NCI-H2107 (cell line): Measurements from ENCODE around the gene LSM14A.
"Not testable (repeated sequence)": the region's sequence is repeated elsewhere in the genome, so short reads cannot be mapped to it uniquely, and the experiment has no call there.

Source experiments
- DNase-seq: peaks from one replicate; lab custom pipeline; 2025; lab: John Stamatoyannopoulos, UW

LSM14A gene

DNA sequence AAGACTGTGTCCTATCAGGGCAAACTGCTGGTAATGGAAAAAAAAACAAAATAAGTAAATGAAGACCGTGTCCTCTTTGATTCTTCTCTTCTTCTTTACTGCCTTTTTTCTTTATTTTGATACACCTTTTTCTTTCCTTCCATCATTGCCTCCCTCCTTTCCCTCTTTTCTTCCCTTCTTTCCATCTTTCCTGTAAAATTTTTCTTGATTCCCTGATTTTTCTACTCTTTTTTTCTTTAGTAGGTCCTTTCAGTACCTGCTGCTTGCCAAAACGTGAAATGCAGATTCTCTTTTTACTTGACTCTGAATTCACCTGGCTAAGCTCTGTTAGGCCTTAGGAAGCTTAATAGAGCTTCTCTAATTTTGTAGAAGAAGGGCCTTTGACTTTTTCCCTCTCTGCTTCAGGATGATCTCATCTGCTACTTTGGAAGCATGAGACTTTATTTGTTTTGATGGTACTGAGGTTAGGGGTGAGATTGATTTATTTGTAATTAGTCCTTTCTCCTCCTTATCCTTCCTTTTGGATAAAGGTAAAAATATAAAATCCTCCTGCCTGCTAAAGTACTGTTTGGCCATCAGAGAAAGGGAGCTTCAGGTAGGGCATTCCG is 19.2 kb downstream of the LSM14A start:
- no peak for DNase-seq

DNA sequence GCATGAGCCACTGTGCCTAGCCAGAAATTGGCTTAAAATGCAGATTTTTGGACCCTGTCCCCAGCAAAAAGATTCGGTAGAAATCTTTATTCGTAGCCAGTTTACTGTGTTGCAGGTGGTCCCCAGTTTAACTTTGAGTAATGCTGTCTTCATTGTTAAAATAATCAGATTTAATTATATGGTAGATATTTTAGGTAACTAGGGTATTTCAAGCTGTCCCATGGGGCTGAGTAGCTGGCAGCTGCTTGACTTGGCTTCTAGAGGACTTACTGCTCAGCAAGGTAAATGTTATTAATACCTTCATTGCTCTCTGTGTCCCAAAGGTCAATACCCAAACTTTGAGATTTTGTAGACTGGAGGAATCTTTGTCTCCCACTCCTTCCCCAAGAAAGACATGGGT is 21.1 kb downstream of the LSM14A start:
- no peak for DNase-seq

DNA sequence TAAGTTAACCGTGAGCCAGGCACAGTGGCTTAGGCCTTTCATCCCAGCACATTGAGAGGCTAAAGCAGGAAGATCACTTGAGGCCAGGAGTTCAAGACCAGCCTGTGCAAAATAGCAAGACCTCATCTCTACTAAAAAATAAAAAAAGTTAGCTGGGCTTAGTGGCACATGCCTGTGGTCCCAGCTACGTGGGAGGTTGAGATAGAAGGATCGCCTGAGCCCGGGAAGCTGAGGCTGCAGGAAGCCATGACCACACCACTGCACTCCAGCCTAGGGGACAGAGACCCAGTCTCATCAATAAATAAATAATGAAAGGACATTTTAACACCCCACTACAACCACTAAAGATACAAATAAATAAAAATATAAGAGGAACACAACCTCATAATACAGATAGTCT is 21.6 kb downstream of the LSM14A start:
- no peak for DNase-seq

DNA sequence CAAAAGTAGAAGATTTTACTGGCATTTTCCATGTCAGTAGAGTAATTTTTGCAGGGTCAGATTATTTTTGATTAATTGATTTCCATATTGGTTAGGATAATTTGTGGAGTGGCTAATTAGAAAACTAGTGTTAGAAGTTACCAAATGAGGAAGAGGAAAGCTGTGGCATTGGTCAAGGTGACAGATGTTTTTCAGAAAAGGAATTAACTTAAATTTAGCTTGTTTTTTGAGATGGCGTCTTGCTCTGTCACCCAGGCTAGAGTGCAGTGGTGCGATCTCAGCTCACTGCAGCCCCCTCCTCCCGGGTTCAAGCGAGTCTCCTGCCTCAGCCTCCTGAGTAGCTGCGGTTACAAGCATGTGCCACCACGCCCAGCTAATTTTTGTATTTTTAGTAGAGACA is 28.8 kb downstream of the LSM14A start:
- no peak for DNase-seq

GRCh38 chr19:34205324-34205723 is 33.0 kb downstream of the LSM14A start:
- not testable (repeated sequence) for DNase-seq

DNA sequence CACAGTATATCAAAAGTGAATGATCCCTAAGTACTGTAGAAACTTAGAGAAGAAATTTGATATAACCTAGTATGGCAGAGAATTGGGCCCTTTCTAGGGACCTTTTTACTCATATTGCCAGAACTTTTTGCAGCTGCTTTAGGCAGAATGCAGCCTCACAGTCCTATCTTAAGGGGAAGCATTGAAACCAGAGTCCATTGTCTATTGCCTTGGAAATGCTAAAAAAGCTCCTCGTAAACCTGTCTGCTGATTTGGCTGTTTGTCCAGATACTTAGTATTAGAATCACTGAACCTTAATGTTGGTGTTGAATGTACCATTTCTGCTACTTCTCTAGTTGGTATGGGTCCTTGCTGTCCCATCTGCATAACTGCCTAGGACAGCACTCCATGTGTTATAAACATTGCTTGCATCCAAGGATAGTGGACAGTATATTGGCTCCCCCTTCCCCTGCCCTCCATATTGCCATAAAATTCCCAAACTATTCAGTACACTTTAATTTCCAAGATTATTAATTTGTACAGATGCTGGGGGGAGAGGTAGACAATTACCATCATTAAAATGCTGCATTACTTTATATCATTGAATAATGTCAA is 36.1 kb downstream of the LSM14A start:
- no peak for DNase-seq

DNA sequence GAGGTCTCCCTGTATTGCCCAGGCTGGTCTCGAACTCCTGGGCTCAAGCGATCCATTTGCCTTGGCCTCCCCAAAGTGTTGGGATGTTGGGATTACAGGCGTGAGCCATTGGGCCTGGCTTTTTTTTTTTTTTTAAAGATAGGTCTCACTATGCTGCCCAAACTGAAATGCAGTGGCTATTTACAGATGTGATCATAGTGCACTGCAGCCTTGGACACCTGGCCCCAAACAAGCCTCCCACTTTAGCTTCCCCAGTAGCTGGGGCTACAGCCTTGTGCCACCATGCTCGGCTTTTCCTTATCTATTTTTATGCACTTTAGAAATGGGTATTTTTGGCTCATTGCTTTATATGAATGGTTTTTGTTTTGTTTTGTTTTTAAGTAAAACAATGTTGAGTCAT is 37.4 kb downstream of the LSM14A start:
- no peak for DNase-seq

DNA sequence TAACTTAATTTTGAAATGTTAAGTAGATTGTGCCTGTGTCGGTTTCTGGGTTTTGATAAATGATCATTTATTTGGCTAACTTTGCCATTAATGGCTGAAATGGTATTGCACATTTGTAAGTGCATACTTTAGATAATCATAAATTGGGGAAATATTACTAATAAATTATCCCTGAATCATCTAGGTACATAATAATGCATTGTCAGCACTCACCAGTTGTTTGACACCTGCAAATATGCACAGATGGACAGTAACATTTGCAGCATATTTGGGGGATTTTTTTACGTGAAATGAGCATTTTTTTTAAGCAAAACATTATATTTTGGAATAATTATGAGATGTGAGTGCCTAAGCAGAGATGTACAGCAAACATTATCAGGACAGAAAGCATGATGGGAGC is 41.0 kb downstream of the LSM14A start:
- no peak for DNase-seq

DNA sequence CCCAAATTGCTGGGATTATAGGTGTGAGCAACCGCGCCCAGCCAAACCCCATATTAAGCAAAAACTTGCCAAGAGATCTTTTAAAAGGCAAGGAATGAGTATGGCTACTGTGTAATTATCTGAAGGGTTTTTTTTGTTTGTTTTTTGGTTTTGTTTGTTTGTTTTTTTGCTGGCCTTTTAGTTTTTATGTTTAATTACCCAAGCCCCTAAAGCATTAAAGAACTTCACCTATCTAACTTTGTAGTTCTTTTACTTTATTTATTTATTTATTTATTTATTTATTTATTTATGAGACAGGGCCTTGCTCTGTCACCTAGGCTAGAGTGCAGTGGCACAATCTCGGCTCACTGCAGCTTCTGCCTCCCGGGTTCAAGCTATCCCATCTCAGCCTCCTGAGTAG is 41.7 kb downstream of the LSM14A start:
- DNase-seq = no peak

DNA sequence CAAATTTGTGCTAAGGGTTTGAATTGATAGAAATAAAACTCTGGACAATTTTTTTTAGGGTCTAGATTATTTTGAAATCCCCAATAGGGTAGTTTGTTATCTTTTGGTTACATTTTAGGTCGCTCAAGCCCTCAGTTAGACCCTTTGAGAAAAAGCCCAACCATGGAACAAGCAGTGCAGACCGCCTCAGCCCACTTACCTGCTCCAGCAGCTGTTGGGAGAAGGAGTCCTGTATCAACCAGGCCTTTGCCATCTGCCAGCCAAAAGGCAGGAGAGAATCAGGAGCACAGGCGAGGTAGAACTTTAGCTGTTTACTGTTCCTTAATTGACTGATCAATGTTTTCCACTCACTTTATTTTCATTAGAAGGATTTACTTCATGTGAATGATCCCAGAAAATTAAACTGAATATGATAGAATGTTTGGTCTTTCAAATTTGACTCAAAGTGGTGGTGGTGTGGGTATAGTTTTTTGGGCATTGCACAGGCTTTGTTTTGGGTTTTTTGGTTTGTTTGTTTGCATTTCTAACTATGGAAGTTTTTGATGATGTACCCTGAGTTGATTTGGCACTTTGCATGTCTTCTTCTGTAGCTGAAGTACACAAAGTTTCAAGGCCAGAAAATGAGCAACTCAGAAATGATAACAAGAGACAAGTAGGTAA is 42.8 kb downstream of the LSM14A start:
- no peak for DNase-seq

DNA sequence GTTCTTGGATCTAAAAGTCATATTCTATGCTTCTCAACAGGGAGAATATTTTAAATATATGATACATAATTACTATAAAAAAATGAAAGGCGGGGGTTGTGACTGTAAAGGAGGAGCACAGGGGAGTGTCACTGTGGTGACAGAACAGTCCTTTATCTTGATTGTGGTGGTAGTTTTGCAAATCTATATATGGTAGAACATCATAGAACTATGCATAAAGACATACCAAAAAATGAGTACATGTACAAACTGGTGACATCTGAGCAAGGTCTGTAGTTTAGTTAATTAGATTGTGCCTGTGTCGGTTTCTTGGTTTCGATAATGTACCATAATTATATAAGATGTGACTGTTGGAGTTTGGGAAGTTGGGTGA is 43.3 kb downstream of the LSM14A start:
- no peak for DNase-seq

- DNase-seq = not testable (repeated sequence)
Measured at GRCh38 chr19:34216745-34217219, 44.5 kb downstream of the LSM14A start.

- DNase-seq = peak; percentile 58
Measured at GRCh38 chr19:34217952-34218817, 45.9 kb downstream of the LSM14A start.

DNA sequence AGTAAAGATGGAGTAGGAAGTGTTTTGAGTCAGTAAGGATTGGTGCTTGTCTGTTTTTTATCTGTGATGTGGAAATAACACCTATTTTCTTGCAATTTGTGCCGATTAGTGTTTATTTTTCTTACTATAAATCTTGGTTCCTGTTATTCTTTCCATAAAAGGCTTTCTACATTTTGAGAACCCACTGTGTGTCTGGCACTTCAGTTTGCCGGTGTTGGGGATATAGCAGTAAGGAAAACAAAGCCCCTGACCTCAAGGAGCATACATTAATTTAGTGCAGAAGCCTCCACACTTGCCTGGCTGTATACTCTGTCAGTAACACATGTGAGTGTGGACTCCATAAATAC is 46.5 kb downstream of the LSM14A start:
- DNase-seq = no peak

GRCh38 chr19:34220472-34221063 is 48.3 kb downstream of the LSM14A start:
- DNase-seq = no peak

DNA sequence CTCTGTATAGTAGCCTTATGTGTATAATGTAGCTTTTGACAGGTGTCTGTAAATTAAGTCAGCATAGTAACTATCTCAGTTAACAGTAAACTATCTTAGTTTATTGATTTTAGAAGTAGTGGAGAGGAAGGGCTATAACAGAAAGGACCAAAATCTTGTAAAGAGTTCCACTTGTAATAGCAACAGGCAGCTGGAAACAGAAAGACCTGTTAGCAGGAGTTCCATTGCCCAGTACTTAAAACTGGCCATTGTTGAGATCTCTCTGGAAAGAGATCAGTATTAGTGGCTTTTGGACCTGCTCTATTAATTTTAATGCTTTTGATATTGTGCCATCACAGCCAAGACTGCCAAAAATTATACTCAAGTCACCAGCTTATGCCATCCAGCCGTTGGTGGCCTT is 50.1 kb downstream of the LSM14A start:
- DNase-seq = no peak

DNA sequence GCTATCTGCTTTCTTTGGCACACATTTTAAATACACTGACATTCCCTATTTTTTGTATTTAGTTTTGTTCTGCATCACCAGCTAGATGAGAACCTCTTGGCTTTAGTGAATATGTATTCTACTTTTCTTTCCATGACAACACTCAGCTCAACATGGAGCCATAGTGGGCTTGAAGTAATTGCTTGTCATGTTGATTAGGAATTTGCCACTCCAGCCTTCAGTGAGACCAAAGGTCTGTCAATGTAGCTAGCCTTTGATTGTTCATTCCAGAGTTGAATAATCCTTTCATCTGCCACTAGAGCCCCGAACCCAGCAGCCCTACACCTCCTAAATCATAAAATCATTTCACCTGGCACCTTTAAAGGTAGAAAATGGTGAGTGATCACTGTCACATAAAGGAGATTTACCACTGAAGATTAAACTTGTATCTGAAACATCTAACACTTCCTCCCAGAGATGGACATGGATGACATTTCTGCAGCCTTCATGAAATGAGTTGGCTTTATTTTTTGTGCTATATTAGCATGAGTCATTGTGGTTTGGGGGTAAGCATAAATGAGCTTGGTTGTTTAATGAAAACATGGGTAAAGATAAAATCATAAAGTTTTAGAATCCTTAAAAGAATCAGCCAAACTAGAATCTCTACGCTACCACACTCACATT is 52.8 kb downstream of the LSM14A start:
- DNase-seq = no peak

GRCh38 chr19:34225659-34226015 is 53.3 kb downstream of the LSM14A start:
- no peak for DNase-seq

DNA sequence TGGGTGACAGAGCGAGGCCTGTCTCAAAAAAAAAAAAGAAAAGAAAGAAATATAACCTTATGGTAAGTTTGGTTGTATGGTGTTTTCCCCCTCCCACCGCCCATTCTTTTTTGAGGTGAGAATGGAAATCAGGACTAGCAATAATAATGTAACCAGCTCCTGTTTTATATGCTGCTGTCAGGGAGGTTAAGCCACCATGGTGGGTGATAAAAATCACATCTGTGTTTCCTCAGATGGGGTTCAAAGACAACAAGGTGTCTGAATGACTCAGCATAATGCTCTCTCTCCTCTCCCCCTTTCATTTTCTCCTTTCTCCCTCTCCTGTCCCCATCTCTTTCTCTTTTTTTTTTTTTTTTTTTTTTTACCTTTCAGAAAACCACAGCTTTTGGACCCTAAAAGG is 53.7 kb downstream of the LSM14A start:
- no peak for DNase-seq

- DNase-seq = no peak
Measured at GRCh38 chr19:34228347-34228746, 56.0 kb downstream of the LSM14A start.

- DNase-seq = no peak
Measured at GRCh38 chr19:34228762-34229161, 56.5 kb downstream of the LSM14A start.

GRCh38 chr19:34229721-34230120 is 57.4 kb downstream of the LSM14A start:
- no peak for DNase-seq
